22Rv1 (cell line): ENCODE measurements around the gene TLCD2.

Experiments used
- ZFX ChIP-seq: fragments of 450-650 bp; IDR thresholded peaks from 2 replicates; pipeline ENCODE4 v1.6.1; 2017; ENCODE audit warnings: antibody characterized with exemption, borderline replicate concordance
- TF ChIP-seq, protein P1 (sequence below): fragments of 450-650 bp; IDR thresholded peaks from 2 replicates; pipeline ENCODE4 v1.5.1; 2017; ENCODE audit warnings: mild to moderate bottlenecking

DNA sequence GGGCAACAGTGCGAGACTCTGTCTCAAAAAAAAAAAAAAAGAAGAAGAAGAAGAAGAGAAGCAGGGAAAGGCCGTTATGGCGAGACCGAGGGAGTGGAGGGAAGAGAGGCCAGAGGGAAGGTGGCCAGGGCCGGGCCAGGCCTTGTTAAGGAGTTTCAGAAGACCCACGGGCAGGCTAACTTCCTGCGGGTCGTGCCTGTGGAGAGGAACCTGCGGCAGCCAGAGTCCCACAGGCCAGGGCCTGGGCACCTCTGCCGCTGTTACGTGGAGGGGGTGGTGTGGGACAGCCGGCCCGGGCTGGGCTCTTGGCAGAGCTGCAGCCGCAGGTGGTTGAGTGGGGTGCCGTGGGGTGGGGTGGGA lies 19.8 kb upstream of the TLCD2 start:
- TF ChIP-seq, protein P1, sequence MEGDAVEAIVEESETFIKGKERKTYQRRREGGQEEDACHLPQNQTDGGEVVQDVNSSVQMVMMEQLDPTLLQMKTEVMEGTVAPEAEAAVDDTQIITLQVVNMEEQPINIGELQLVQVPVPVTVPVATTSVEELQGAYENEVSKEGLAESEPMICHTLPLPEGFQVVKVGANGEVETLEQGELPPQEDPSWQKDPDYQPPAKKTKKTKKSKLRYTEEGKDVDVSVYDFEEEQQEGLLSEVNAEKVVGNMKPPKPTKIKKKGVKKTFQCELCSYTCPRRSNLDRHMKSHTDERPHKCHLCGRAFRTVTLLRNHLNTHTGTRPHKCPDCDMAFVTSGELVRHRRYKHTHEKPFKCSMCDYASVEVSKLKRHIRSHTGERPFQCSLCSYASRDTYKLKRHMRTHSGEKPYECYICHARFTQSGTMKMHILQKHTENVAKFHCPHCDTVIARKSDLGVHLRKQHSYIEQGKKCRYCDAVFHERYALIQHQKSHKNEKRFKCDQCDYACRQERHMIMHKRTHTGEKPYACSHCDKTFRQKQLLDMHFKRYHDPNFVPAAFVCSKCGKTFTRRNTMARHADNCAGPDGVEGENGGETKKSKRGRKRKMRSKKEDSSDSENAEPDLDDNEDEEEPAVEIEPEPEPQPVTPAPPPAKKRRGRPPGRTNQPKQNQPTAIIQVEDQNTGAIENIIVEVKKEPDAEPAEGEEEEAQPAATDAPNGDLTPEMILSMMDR = no peak
- no peak for TF ChIP-seq ZFX
